ENCODE results near the gene CPNE6. TPM values are rescaled to one million over a fixed set of nuclear protein-coding genes. Genes with fewer than 3 reads are reported as not detected.

CPNE6 gene
- total and polyA plus RNA-seq, 2 of the 13 experiments (the other 11 are each of a cell fraction or from before 2014, with no cell fraction given) = not detected

- TF ChIP-seq, protein P1, sequence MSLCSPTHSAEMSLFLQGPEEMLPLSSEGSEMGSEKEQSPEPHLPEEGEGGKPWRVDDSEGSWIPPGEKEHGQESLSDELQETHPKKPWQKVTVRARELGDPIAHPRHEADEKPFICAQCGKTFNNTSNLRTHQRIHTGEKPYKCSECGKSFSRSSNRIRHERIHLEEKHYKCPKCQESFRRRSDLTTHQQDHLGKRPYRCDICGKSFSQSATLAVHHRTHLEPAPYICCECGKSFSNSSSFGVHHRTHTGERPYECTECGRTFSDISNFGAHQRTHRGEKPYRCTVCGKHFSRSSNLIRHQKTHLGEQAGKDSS (CRISPR knock-in tag; IDR thresholded peaks at IDR 0.05; ENCODE audit: borderline replicate concordance, low read depth) = 0 out of 2 replicates have a peak, but pooled peaks have one; percentile 30
- TF ChIP-seq TP53 (CRISPR knock-in tag; conservative IDR thresholded peaks at IDR 0.05) = no peak
- peak; percentile 17; the same call in 1 of the 2 replicates for TF ChIP-seq FOXC1 (CRISPR knock-in tag; IDR thresholded peaks at IDR 0.05; ENCODE audit: borderline replicate concordance)
- no peak for TF ChIP-seq ZNF232 (CRISPR knock-in tag; IDR thresholded peaks at IDR 0.05; ENCODE audit: borderline replicate concordance)
- peak; percentile 11; the same call in 1 of the 2 replicates for TF ChIP-seq TBX2 (CRISPR knock-in tag; IDR thresholded peaks at IDR 0.05; ENCODE audit: borderline replicate concordance)
- TF ChIP-seq CREM (IDR thresholded peaks at IDR 0.05) = no peak
- no peak for TF ChIP-seq CREM (CRISPR knock-in tag; IDR thresholded peaks at IDR 0.05)
- TF ChIP-seq, protein P2, sequence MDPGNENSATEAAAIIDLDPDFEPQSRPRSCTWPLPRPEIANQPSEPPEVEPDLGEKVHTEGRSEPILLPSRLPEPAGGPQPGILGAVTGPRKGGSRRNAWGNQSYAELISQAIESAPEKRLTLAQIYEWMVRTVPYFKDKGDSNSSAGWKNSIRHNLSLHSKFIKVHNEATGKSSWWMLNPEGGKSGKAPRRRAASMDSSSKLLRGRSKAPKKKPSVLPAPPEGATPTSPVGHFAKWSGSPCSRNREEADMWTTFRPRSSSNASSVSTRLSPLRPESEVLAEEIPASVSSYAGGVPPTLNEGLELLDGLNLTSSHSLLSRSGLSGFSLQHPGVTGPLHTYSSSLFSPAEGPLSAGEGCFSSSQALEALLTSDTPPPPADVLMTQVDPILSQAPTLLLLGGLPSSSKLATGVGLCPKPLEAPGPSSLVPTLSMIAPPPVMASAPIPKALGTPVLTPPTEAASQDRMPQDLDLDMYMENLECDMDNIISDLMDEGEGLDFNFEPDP (CRISPR knock-in tag; conservative IDR thresholded peaks at IDR 0.05) = peak; percentile 95
- TF ChIP-seq E2F2 (CRISPR knock-in tag; IDR thresholded peaks at IDR 0.05; ENCODE audit: borderline replicate concordance) = 0 out of 2 replicates have a peak, but pooled peaks have one; percentile 12
- no peak for TF ChIP-seq THAP9 (CRISPR knock-in tag; IDR thresholded peaks at IDR 0.05; ENCODE audit: borderline replicate concordance)
- 0 out of 2 replicates have a peak, but pooled peaks have one; percentile 2 for TF ChIP-seq ELK4 (CRISPR knock-in tag; IDR thresholded peaks at IDR 0.05; ENCODE audit: borderline replicate concordance)
- TF ChIP-seq PCBP1 (IDR thresholded peaks at IDR 0.05; ENCODE audit: borderline replicate concordance, low read depth, low read length) = 0 out of 2 replicates have a peak, but pooled peaks have one; percentile 9
- no peak for TF ChIP-seq YEATS4 (CRISPR knock-in tag; IDR thresholded peaks at IDR 0.05; ENCODE audit: borderline replicate concordance)
- TF ChIP-seq RFXANK (CRISPR knock-in tag; IDR thresholded peaks at IDR 0.05) = no peak
- no peak; the same call in 1 of the 2 replicates for TF ChIP-seq RXRA (CRISPR knock-in tag; IDR thresholded peaks at IDR 0.05)
- 0 out of 2 replicates have a peak, but pooled peaks have one; percentile 2 for TF ChIP-seq RFXAP (CRISPR knock-in tag; IDR thresholded peaks at IDR 0.05; ENCODE audit: borderline replicate concordance)
- peak; percentile 38; the same call in 1 of the 2 replicates for TF ChIP-seq JUND (CRISPR knock-in tag; IDR thresholded peaks at IDR 0.05)
- TF ChIP-seq, protein P3, sequence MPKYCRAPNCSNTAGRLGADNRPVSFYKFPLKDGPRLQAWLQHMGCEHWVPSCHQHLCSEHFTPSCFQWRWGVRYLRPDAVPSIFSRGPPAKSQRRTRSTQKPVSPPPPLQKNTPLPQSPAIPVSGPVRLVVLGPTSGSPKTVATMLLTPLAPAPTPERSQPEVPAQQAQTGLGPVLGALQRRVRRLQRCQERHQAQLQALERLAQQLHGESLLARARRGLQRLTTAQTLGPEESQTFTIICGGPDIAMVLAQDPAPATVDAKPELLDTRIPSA (CRISPR knock-in tag; IDR thresholded peaks at IDR 0.05; ENCODE audit: borderline replicate concordance) = no peak
- 0 out of 2 replicates have a peak, but pooled peaks have one; percentile 0 for TF ChIP-seq ZNF773 (CRISPR knock-in tag; IDR thresholded peaks at IDR 0.05; ENCODE audit: borderline replicate concordance)
These were observed 18.5 kb upstream of the CPNE6 start (continued) for GRCh38 chr14:24052656-24053547.

Data from HepG2 (cell line).